Measurements from ENCODE around the gene CDC42BPG. TPM values are rescaled to one million over a fixed set of nuclear protein-coding genes. Genes with fewer than 3 reads are reported as not detected.
A peak's percentile ranks its signal among the peaks of the same experiment; 100 is the strongest.

Gene CDC42BPG
- total RNA-seq, 1 experiment from 2014 or later, result 4.1 TPM

DNA sequence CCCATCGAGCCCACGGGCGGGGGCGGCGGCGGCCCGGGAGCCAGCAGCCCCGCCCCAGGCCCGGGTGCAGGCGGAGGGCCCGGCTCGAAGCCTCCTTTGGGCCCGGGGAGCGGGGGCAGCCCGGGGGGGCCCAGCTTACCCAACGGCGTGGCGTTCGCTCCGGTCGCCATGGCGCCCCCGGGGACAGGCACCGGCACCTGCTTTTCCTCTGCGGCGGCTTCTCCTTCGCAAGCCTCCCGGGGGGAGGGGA lies 66.3 kb downstream of the CDC42BPG start:
- BruUV-seq (replicated peaks), result no TSS peak
- TF ChIP-seq, protein P1, sequence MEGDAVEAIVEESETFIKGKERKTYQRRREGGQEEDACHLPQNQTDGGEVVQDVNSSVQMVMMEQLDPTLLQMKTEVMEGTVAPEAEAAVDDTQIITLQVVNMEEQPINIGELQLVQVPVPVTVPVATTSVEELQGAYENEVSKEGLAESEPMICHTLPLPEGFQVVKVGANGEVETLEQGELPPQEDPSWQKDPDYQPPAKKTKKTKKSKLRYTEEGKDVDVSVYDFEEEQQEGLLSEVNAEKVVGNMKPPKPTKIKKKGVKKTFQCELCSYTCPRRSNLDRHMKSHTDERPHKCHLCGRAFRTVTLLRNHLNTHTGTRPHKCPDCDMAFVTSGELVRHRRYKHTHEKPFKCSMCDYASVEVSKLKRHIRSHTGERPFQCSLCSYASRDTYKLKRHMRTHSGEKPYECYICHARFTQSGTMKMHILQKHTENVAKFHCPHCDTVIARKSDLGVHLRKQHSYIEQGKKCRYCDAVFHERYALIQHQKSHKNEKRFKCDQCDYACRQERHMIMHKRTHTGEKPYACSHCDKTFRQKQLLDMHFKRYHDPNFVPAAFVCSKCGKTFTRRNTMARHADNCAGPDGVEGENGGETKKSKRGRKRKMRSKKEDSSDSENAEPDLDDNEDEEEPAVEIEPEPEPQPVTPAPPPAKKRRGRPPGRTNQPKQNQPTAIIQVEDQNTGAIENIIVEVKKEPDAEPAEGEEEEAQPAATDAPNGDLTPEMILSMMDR (IDR thresholded peaks at IDR 0.05), result no peak
- TF ChIP-seq, protein P2, sequence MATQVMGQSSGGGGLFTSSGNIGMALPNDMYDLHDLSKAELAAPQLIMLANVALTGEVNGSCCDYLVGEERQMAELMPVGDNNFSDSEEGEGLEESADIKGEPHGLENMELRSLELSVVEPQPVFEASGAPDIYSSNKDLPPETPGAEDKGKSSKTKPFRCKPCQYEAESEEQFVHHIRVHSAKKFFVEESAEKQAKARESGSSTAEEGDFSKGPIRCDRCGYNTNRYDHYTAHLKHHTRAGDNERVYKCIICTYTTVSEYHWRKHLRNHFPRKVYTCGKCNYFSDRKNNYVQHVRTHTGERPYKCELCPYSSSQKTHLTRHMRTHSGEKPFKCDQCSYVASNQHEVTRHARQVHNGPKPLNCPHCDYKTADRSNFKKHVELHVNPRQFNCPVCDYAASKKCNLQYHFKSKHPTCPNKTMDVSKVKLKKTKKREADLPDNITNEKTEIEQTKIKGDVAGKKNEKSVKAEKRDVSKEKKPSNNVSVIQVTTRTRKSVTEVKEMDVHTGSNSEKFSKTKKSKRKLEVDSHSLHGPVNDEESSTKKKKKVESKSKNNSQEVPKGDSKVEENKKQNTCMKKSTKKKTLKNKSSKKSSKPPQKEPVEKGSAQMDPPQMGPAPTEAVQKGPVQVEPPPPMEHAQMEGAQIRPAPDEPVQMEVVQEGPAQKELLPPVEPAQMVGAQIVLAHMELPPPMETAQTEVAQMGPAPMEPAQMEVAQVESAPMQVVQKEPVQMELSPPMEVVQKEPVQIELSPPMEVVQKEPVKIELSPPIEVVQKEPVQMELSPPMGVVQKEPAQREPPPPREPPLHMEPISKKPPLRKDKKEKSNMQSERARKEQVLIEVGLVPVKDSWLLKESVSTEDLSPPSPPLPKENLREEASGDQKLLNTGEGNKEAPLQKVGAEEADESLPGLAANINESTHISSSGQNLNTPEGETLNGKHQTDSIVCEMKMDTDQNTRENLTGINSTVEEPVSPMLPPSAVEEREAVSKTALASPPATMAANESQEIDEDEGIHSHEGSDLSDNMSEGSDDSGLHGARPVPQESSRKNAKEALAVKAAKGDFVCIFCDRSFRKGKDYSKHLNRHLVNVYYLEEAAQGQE (IDR thresholded peaks at IDR 0.05; ENCODE audit: insufficient read depth in 1 of 2, low read depth in 2 of 2, low read length in 1 of 2), result no peak
- TF ChIP-seq TCF7L2 (IDR thresholded peaks at IDR 0.05; ENCODE audit: low read depth, low read length) (0 out of 2 replicates have a peak, but pooled peaks have one; percentile 2), SIN3A (IDR thresholded peaks at IDR 0.05; ENCODE audit: borderline replicate concordance, insufficient read depth, low read depth, low read length) (peak; percentile 56; the same call in 1 of the 2 replicates), POLR2AphosphoS5 (IDR thresholded peaks at IDR 0.05; ENCODE audit: low read depth, low read length) (no peak)
- CTCF ChIA-PET, result interaction anchor here (1.2 to 1.3 kb wide), 2 partner anchors 10 to 34 kb away, joined by 3 to 6 read pairs; partner anchors contain the start of gene RASGRP2
- DNase-seq (ENCODE audit: low read depth, low spot score), result no peak
- Histone ChIP-seq H3K36me3 (ENCODE audit: control insufficient read depth, insufficient read depth, low read length) (peaks cover 38% of the 10 kb centered on the region), H3K4me3 (ENCODE audit: low read depth in 2 of 2, low read length in 2 of 2) (peak overlapping the region; percentile 55 to 88), H3K9me3 (ENCODE audit: control insufficient read depth, insufficient read depth, low read depth, low read length) (no peaks in the 10 kb centered on the region), H3K27ac (ENCODE audit: low read length) (peak overlapping the region; percentile 63), H3K4me1 (ENCODE audit: control insufficient read depth, insufficient read depth, low read length) (peaks cover 16% of the 10 kb centered on the region), H3K27me3 (ENCODE audit: control insufficient read depth, insufficient read depth, low read length) (no peaks in the 10 kb centered on the region)
- in situ Hi-C loops (cut with HindIII; ENCODE audit: low pct_unique_long_range_greater_than_20kb, low sequenced_read_pairs) (no loop called here), intact Hi-C loops (cut with micrococcal nuclease; ENCODE audit: unreplicated experiment) (no loop called here)
- POLR2A ChIA-PET, result interaction anchor here (0.6 to 1.6 kb wide), 4 partner anchors 13 to 22 kb away, joined by 3 to 5 read pairs (median 4); no protein-coding TSS in a partner anchor
- ATAC-seq, result peak; percentile 43

- intact Hi-C loops (cut with micrococcal nuclease; ENCODE audit: unreplicated experiment), result no loop called here
- no TSS peak for BruUV-seq (replicated peaks)
- CTCF ChIA-PET, result interaction anchor here (0.7 kb wide), 1 partner anchor 76 kb away, joined by 4 read pairs; no protein-coding TSS in a partner anchor
Measured at GRCh38 chr11:64777449-64778222, 66.8 kb downstream of the CDC42BPG start.

More at GRCh38 chr11:64777449-64778222, 66.8 kb downstream of the CDC42BPG start:
- Histone ChIP-seq H3K36me3 (ENCODE audit: control insufficient read depth, insufficient read depth, low read length) (peaks cover 44% of the 10 kb centered on the region), H3K27me3 (ENCODE audit: control insufficient read depth, insufficient read depth, low read length) (no peaks in the 10 kb centered on the region), H3K4me3 (ENCODE audit: low read depth in 2 of 2, low read length in 2 of 2) (peak overlapping the region; percentile 88 to 92), H3K27ac (ENCODE audit: low read length) (peak overlapping the region; percentile 88), H3K4me1 (ENCODE audit: control insufficient read depth, insufficient read depth, low read length) (peaks cover 16% of the 10 kb centered on the region), H3K9me3 (ENCODE audit: control insufficient read depth, insufficient read depth, low read depth, low read length) (no peaks in the 10 kb centered on the region)
- ATAC-seq (peak; percentile 38), DNase-seq (ENCODE audit: low read depth, low spot score) (no peak)
- in situ Hi-C loops (cut with HindIII; ENCODE audit: low pct_unique_long_range_greater_than_20kb, low sequenced_read_pairs), result no loop called here
- TF ChIP-seq TCF7L2 (IDR thresholded peaks at IDR 0.05; ENCODE audit: low read depth, low read length), result no peak; the same call in 1 of the 2 replicates
- TF ChIP-seq, protein P2 (IDR thresholded peaks at IDR 0.05; ENCODE audit: insufficient read depth in 1 of 2, low read depth in 2 of 2, low read length in 1 of 2), result peak; percentile 76 to 82
- TF ChIP-seq POLR2AphosphoS5 (IDR thresholded peaks at IDR 0.05; ENCODE audit: low read depth, low read length), result no peak
- TF ChIP-seq, protein P1 (IDR thresholded peaks at IDR 0.05), result no peak
- TF ChIP-seq SIN3A (IDR thresholded peaks at IDR 0.05; ENCODE audit: borderline replicate concordance, insufficient read depth, low read depth, low read length), result peak; percentile 65
- POLR2A ChIA-PET, result interaction anchor here (0.6 kb wide), 1 partner anchor 382 kb away, joined by 3 read pairs; no protein-coding TSS in a partner anchor
